Measurements from ENCODE around the gene ARFGAP3.

DNA sequence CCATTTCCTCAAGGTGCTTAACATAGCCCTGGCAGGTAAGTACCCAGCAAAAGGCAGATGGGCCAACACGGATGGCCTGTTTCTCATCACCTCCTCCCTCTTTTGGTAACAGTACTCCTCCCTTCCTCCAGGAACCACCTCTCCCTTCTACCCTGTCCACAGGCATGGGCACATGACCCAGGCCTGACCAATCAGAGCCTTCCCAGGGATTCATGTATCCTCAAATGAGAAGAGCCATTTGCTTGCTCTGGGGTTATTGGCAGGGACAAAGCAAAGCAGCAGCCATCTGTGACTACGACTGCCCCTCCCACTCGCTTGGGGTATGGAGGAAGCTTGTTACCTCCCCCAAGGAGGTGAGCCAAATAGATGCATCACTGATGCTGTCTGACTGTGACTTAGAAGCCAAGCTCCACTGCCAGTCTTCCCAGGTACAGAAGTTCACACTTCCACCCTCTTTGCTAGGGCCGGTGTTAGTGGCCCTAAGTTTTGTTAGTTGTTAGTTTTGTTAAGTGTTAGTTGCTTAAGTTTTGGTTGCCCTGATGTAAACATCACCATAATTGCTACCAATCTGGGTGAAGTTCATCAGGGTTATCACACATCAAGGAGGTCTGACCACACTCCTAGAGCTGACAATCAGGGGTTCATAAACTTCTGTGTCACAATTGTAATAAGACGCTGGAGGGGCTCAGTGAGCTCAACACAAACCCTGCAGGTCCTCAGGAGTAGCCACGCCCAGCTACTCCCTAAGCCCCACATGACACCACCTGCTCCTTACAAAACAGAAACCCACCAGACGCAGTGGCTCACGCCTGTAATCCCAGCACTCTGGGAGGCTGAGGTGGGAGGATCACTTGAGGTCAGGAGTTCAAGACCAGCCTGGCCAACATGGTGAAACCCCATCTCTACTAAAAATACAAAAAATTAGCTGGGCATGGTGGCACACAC is 57.3 kb downstream of the ARFGAP3 start:
- TF ChIP-seq RARB (CRISPR knock-in tag; IDR thresholded peaks at IDR 0.05) (no peak), EP300 (IDR thresholded peaks at IDR 0.05) (no peak), JUN (IDR thresholded peaks at IDR 0.05) (no peak), POLR2A (IDR thresholded peaks at IDR 0.05; ENCODE audit: low read length) (no peak), CBX2 (IDR thresholded peaks at IDR 0.05; ENCODE audit: borderline replicate concordance, low read depth) (no peak), FOSL2 (IDR thresholded peaks at IDR 0.05) (no peak), FOSL2 (CRISPR knock-in tag; IDR thresholded peaks at IDR 0.05) (no peak), BHLHE40 (IDR thresholded peaks at IDR 0.05; ENCODE audit: low read depth, low read length) (no peak), CEBPB (IDR thresholded peaks at IDR 0.05) (no peak), RCOR1 (IDR thresholded peaks at IDR 0.05; ENCODE audit: low read depth, low read length) (no peak), MYC (IDR thresholded peaks at IDR 0.05; ENCODE audit: borderline replicate concordance, low read length) (no peak), RFX5 (IDR thresholded peaks at IDR 0.05) (no peak), POLR2AphosphoS2 (conservative IDR thresholded peaks at IDR 0.05; ENCODE audit: low read length) (no peak)
- TF ChIP-seq, protein P1, sequence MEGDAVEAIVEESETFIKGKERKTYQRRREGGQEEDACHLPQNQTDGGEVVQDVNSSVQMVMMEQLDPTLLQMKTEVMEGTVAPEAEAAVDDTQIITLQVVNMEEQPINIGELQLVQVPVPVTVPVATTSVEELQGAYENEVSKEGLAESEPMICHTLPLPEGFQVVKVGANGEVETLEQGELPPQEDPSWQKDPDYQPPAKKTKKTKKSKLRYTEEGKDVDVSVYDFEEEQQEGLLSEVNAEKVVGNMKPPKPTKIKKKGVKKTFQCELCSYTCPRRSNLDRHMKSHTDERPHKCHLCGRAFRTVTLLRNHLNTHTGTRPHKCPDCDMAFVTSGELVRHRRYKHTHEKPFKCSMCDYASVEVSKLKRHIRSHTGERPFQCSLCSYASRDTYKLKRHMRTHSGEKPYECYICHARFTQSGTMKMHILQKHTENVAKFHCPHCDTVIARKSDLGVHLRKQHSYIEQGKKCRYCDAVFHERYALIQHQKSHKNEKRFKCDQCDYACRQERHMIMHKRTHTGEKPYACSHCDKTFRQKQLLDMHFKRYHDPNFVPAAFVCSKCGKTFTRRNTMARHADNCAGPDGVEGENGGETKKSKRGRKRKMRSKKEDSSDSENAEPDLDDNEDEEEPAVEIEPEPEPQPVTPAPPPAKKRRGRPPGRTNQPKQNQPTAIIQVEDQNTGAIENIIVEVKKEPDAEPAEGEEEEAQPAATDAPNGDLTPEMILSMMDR (IDR thresholded peaks at IDR 0.05): no peak
- TF ChIP-seq, protein P2, sequence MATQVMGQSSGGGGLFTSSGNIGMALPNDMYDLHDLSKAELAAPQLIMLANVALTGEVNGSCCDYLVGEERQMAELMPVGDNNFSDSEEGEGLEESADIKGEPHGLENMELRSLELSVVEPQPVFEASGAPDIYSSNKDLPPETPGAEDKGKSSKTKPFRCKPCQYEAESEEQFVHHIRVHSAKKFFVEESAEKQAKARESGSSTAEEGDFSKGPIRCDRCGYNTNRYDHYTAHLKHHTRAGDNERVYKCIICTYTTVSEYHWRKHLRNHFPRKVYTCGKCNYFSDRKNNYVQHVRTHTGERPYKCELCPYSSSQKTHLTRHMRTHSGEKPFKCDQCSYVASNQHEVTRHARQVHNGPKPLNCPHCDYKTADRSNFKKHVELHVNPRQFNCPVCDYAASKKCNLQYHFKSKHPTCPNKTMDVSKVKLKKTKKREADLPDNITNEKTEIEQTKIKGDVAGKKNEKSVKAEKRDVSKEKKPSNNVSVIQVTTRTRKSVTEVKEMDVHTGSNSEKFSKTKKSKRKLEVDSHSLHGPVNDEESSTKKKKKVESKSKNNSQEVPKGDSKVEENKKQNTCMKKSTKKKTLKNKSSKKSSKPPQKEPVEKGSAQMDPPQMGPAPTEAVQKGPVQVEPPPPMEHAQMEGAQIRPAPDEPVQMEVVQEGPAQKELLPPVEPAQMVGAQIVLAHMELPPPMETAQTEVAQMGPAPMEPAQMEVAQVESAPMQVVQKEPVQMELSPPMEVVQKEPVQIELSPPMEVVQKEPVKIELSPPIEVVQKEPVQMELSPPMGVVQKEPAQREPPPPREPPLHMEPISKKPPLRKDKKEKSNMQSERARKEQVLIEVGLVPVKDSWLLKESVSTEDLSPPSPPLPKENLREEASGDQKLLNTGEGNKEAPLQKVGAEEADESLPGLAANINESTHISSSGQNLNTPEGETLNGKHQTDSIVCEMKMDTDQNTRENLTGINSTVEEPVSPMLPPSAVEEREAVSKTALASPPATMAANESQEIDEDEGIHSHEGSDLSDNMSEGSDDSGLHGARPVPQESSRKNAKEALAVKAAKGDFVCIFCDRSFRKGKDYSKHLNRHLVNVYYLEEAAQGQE (IDR thresholded peaks at IDR 0.05): no peak
